ENCODE measurements around the gene COL28A1. TPM values are rescaled to one million over a fixed set of nuclear protein-coding genes. Genes with fewer than 3 reads are reported as not detected.
A peak's percentile ranks its signal among the peaks of the same experiment; 100 is the strongest.

COL28A1 gene
- polyA plus RNA-seq, 1 donor (not counting 4 experiments of a cell fraction or from before 2014, with no cell fraction given) = 0.13 TPM

DNA sequence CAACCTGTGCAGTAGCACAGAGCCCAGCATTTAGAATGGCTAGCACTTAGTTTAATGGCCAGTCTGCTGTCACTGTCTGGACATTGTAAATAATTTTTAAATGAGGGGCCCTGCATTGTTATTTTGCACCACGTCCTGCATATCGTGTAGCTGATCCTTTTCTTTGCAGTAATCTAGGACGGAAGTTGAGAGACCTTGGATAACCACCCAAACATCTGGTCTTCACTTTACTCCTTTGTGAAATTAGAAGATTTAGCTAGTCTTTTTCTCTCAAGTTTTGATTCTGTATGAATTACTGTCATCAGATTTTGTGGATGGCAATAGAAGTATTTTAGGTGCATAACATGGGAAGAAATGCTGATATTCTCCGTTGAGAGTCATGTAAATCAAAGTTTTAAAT is 32.9 kb upstream of the COL28A1 start:
- no peak overlapping the region for H2AFZ ChIP-seq (ENCODE audit: control insufficient read depth, low read length)
- TF ChIP-seq, protein P1, sequence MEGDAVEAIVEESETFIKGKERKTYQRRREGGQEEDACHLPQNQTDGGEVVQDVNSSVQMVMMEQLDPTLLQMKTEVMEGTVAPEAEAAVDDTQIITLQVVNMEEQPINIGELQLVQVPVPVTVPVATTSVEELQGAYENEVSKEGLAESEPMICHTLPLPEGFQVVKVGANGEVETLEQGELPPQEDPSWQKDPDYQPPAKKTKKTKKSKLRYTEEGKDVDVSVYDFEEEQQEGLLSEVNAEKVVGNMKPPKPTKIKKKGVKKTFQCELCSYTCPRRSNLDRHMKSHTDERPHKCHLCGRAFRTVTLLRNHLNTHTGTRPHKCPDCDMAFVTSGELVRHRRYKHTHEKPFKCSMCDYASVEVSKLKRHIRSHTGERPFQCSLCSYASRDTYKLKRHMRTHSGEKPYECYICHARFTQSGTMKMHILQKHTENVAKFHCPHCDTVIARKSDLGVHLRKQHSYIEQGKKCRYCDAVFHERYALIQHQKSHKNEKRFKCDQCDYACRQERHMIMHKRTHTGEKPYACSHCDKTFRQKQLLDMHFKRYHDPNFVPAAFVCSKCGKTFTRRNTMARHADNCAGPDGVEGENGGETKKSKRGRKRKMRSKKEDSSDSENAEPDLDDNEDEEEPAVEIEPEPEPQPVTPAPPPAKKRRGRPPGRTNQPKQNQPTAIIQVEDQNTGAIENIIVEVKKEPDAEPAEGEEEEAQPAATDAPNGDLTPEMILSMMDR (optimal IDR thresholded peaks at IDR 0.05 in 1 of 3, IDR thresholded peaks at IDR 0.05 in 1 of 3, conservative IDR thresholded peaks at IDR 0.05 in 1 of 3; ENCODE audit: extremely low read depth in 1 of 3, insufficient read depth in 2 of 3, low read length in 3 of 3) = no peak
- TF ChIP-seq EZH2 (IDR thresholded peaks at IDR 0.05; ENCODE audit: low read length) = no peak
- H3K36me3 ChIP-seq (ENCODE audit: control insufficient read depth in 2 of 2, extremely low read depth in 1 of 2, insufficient read depth in 2 of 2, low read length in 2 of 2) = peaks cover 0 to 17% of the 10 kb centered on the region in 2 experiments
- peaks cover 52% of the 10 kb centered on the region for H3K79me2 ChIP-seq (ENCODE audit: control insufficient read depth, insufficient read depth, low read length)
- H3K4me2 ChIP-seq (ENCODE audit: control insufficient read depth, extremely low read depth, insufficient read depth, low read depth, low read length) = peak overlapping the region; percentile 88
- DNase-seq (ENCODE audit: low read depth, low spot score) = no peak
- no peaks in the 10 kb centered on the region for H3K9me1 ChIP-seq (ENCODE audit: control insufficient read depth, extremely low read depth, insufficient read depth, low read length)
- H4K20me1 ChIP-seq (ENCODE audit: control insufficient read depth, extremely low read depth, insufficient read depth, low read length) = no peaks in the 10 kb centered on the region
- no peak for FAIRE-seq
- no peaks in the 10 kb centered on the region for H3K9me3 ChIP-seq (ENCODE audit: control insufficient read depth, low read depth, low read length)
- peaks cover 49% of the 10 kb centered on the region for H3K4me1 ChIP-seq (ENCODE audit: control insufficient read depth, extremely low read depth, insufficient read depth, low read length)
- no peak overlapping the region for H3K27ac ChIP-seq (ENCODE audit: control insufficient read depth, insufficient read depth, low read length)
- no peak overlapping the region for H3K9ac ChIP-seq (ENCODE audit: control insufficient read depth, extremely low read depth, insufficient read depth, low read length)
- no peaks in the 10 kb centered on the region for H3K27me3 ChIP-seq (ENCODE audit: control insufficient read depth, extremely low read depth, insufficient read depth, low read length)
- dilution Hi-C loops (cut with MboI; ENCODE audit: extremely low pct_ligation_motif_present, low sequenced_read_pairs) = no loop called here
- peak overlapping the region in 2 of 3 experiments; percentile 69 to 71 for H3K4me3 ChIP-seq (ENCODE audit: control insufficient read depth in 2 of 3, extremely low read depth in 1 of 3, insufficient read depth in 2 of 3, low read depth in 1 of 3, low read length in 3 of 3)

DNA sequence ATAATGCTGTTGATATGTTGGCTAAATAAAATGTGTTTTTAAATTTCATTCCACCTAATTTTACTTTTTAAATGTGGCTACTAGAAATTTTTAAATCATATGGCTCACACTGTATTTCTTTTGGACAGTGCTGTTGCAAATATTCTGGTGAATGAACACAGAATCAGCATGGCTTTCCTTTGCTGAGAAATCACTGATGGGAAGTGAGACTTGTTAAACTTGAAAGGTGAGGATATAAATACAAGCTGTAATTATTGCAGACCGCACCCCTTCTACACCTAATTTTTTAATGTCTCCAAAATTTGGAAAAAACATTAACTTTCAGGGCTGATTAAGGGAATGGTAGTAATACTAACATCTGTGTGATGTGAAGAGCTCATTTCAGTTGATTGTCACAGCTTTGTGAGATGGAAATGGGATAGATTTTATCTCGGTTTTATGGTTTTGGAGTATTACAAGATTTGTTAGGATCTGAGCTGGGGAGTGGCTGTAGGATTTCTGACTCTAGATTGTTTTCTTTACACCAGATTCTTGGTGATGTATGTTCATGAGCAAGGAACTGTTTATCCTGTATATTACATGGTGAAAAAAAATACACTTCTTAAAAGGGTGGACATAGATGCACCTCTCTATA is 32.3 kb upstream of the COL28A1 start:
- H3K4me1 ChIP-seq (ENCODE audit: control insufficient read depth, extremely low read depth, insufficient read depth, low read length) = peaks cover 49% of the 10 kb centered on the region
- dilution Hi-C loops (cut with MboI; ENCODE audit: extremely low pct_ligation_motif_present, low sequenced_read_pairs) = no loop called here
- peak overlapping the region; percentile 80 for H3K27ac ChIP-seq (ENCODE audit: control insufficient read depth, insufficient read depth, low read length)
- no peaks in the 10 kb centered on the region for H3K27me3 ChIP-seq (ENCODE audit: control insufficient read depth, extremely low read depth, insufficient read depth, low read length)
- H3K9me3 ChIP-seq (ENCODE audit: control insufficient read depth, low read depth, low read length) = no peaks in the 10 kb centered on the region
- H3K4me2 ChIP-seq (ENCODE audit: control insufficient read depth, extremely low read depth, insufficient read depth, low read depth, low read length) = peak overlapping the region; percentile 88
- FAIRE-seq (no peak), DNase-seq (ENCODE audit: low read depth, low spot score) (no peak)
- H2AFZ ChIP-seq (ENCODE audit: control insufficient read depth, low read length) = no peak overlapping the region
- peak overlapping the region; percentile 77 for H3K9ac ChIP-seq (ENCODE audit: control insufficient read depth, extremely low read depth, insufficient read depth, low read length)
- H3K36me3 ChIP-seq (ENCODE audit: control insufficient read depth in 2 of 2, extremely low read depth in 1 of 2, insufficient read depth in 2 of 2, low read length in 2 of 2) = peaks cover 0 to 11% of the 10 kb centered on the region in 2 experiments
- peak overlapping the region; percentile 67 to 71 (median 69) for H3K4me3 ChIP-seq (ENCODE audit: control insufficient read depth in 2 of 3, extremely low read depth in 1 of 3, insufficient read depth in 2 of 3, low read depth in 1 of 3, low read length in 3 of 3)
- H3K9me1 ChIP-seq (ENCODE audit: control insufficient read depth, extremely low read depth, insufficient read depth, low read length) = no peaks in the 10 kb centered on the region
- H3K79me2 ChIP-seq (ENCODE audit: control insufficient read depth, insufficient read depth, low read length) = peaks cover 48% of the 10 kb centered on the region
- H4K20me1 ChIP-seq (ENCODE audit: control insufficient read depth, extremely low read depth, insufficient read depth, low read length) = no peaks in the 10 kb centered on the region
- TF ChIP-seq, protein P1 (optimal IDR thresholded peaks at IDR 0.05 in 1 of 3, IDR thresholded peaks at IDR 0.05 in 1 of 3, conservative IDR thresholded peaks at IDR 0.05 in 1 of 3; ENCODE audit: extremely low read depth in 1 of 3, insufficient read depth in 2 of 3, low read length in 3 of 3) = no peak
- no peak for TF ChIP-seq EZH2 (IDR thresholded peaks at IDR 0.05; ENCODE audit: low read length)
